ENCODE results near the gene OAF.

Gene OAF

DNA sequence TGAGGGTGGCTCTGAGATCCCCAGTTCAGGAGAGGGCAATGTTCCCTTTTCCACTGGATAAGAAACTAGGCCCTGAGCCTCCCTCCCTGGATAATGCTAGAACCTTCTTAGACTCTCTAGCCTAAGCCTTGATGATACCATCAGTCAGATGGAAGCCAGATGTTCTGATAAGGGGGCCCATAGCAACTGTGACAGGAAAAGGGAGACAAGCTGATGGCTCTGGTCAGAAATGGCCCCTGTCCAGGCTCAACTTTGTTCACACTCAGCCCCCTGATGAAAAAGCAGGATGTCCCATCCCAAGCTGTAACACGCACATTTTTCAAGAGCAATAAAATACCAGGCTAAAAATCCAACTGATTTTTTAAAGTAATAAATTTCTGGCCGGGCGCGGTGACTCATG is 7.2 kb upstream of the OAF start:
- DNase-seq (ENCODE audit: low read depth) = no peak

DNA sequence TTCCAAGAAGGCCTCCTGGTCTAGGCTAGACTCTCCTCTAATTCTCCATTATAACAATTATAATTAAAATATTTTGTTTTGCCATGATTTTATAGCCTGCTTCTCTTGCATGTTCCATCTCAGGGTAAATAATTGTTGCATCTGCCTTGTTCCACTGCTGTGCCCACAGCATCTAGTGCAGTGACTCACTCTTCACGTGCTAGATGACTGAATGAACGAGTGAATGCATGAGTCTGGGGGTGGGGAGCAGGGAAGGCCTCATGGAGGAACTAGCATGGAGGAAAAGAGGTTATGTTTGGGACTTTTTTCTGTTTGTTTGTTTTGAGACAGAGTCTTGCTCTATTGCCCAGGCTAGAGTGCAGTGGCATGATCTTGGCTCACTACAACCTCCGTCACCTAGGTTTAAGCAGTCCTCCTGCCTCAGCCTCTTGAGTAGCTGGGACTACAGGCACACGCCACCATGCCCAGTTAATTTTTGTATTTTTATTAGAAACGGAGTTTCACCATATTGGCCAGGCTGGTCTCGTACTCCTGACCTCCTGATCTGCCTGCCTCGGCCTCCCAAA is 5.2 kb upstream of the OAF start:
- no peak for DNase-seq (ENCODE audit: low read depth)

DNA sequence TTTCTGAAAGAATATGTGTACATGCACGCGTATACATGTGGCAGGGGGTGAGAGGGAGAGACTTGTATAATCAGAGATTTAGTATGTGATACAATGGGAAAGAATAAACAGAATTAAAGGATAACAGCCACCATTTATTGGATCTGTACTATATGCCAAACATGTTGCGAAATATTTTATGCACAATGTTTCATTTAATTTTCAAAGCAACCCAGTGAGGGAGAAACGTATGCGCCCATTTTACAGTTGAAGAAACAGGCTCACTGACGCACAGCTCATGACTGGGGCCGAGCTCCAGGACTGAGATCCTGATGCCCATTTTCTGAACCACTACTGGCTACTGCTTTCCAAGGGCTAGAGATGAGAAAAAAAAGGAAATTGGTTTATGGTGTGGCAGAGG is 3.3 kb upstream of the OAF start:
- DNase-seq (ENCODE audit: low read depth) = no peak

DNA sequence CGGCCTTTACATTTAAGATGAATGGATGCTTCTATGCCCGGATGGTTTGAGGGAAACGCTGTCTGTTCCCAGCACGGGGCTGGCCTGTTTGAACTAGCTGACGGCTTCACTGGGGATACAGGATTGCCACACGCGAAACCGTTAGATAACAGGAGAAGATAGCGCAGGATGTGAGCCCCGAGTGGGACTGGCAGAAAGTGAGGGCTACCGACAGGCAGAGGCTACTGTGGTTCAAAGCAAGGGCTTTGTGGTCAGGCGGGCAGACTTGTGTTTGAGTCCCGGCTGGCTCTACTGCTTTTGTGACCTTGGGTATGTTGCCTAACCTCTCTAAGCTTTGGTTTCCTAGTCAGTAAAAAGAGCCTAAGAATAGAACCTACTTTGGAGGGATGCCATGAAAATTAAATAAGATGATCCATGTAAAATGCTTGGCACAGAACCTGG is 2.8 kb upstream of the OAF start:
- no peak for DNase-seq (ENCODE audit: low read depth)

DNA sequence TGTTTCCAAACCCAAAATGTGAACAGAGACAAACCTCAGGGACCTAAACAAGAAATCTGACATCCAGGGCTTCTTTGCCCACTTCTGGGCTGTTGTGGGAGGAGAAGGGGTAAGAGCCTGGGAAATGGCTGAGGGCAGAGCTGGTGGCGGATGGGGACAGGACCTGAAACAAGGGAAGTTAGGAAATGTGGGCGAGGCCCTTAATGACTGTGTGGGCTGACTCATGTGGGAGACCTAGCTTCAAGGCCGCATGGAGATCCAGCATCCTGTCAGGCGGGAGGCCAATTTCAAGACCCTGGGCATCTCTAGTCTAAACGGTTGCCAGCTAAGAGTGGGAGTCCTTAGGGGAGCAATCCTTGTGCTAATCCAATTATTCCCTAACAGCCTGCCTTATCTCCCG is 2.1 kb upstream of the OAF start:
- no peak for DNase-seq (ENCODE audit: low read depth)

DNA sequence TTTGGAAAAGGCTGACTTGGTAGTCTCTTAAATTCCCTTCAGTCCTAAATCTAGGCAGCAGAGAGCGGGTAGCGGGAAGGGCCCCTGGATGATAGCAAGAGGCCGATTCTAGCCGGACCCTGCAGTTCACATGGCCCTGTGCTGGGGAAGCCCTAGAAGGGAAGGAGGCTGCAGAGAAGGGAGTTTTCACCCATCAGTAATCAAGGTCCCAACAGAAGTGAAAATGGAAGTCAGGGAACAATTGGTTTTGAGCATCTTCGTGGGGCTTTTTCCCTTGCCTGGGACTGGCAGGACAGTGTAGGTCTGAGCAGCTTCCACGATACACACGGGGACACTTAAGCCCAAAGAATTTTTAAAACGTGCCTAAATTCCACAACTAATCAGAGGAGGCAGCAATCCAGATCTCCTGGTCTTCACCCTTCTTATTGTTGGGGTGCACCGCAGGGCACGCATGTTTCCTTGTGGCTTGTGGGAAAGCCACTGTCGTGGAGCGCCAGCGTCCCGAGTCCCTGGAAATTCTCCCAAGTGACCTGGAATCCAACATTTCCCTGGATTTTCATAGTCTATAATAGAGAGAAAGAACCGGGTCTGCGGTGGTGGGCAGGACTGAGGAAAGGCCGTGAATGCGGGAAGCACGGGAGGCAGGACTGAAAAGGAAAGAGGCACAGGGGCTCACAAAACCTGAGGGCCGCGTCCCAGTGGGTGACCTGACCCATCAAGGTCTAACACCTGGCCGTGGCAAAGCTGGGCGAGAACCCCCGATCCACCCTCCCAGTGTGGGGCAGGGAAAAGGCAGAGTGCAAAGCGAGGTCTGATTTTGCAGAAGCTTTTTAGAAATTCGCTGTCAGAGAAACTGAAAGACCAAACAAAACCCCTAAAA is 846 bp upstream of the OAF start:
- no peak for DNase-seq (ENCODE audit: low read depth)

DNA sequence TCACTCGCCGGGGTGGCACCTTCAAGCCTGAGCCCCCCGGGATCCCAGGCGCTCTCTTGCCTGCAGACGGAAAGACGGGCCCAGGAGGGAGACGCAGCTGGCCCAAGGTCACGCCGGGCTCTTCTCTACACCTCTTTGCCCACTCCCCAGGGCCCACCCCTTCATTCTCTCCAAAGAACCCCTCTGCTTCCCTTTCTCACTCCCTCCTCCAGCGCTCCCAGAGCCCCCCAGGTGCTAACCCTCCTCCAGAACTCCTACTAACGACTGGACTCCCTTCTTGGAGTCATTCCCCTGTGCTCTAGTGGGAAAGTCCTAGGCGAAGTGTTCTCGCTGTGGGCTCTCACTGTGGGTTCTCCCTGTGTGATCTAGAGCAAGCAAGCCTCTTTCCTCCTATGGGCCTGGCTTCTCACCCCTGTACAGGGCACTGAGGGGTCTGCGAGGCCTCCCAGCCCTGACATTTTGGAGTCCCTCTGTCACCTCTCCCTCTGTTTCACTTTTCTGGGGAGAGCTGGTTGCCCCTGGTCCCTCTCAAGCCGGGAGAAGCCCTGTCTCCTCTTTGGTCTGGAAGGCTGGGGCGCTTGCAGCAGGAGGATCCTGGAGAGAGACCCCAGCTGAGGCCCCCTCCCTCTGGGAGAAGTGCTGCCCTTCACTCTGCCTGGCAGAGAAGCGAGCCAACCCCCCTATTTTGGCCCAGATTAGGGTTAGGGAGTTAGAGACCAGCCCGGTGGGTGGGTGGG is 858 bp downstream of the OAF start:
- no peak for DNase-seq (ENCODE audit: low read depth)

DNA sequence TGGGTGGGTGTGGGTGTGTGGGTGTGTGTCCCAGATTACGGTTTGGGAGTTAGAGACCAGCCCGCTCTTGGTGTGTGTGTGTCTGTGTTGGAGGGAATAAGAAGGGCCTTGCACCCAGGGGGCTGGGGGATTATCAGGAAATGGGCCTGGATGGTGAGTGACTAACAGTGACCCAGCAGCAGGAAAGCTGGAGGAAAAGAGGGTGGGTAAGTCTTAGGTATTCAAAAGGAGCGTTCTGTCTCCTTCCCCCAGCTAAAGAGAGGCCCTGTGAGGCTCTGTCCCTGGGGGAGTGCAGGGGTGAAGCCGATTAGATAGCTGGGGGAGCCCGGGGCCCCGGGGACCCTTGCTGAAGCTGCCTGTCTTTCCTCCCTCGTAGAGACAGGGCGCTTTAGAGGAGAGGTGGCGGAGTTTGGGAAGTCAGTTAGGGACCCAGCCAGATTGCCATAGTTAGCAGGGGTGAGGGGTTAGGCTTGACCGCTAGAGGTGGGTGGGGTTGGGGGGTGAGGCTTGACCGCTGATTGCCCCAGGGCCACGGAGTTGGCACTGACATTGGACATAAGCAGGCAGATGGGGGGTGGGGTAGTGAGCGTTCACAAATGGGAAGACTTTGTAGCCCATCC is 1.5 kb downstream of the OAF start:
- no peak for DNase-seq (ENCODE audit: low read depth)

DNA sequence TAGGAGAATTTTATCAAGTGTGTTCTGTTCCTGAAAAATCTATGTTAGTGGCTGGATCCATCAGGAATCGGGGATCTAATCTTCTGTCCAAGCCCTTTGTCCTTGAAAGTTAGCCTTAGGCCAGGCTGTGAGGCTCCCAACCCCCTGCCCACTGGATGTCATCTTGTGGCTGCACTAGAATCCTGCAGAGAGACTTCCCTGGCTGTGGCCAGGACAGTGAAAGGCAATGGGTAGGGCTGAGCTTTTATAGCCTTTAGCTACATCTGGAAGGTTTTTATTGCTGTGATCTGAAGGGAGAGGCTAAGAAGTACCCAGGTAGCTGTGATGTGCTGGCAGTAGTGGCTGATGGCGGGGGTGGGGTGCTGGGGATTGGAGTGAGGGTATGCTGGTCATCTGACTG is 2.1 kb downstream of the OAF start:
- DNase-seq (ENCODE audit: low read depth) = no peak

DNA sequence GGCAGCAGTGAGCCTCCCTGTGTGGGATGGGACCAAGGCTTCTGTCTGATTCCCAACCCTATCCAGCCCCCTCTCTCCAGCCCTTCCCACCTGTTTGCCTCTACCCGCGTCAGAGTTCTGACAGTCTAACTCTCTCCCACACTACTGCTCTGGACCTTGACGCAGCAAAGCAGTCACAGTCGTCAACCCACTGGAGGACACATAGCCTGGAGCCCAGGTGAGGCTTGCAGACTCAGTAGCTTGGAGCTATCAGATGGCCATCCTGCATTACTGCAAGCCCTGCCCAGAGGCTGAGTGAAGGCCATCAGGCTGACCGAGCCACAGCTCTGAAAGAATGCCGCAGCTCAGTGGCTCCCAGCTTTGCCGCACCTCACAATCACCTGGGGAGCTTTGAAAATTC is 3.7 kb downstream of the OAF start:
- DNase-seq (ENCODE audit: low read depth) = no peak

DNA sequence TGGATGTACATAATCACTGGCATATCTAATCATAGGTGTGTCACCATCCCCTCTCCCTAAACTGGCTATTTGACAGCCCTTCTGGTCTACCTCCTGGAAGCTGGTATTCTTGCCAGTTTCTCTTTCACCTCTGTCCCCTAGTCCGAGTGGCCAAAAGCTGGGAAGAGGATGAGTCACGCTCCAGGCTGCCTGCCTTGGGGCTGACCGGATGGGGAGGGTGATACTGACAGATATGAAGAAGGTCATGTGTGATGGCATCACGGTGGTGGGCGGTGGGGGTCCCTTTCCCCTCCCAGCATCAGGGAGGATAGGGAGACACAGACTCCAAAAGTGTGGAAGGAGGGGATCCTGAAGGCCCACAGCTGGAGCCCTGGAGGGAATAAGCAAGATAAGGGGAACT is 4.8 kb downstream of the OAF start:
- no peak for DNase-seq (ENCODE audit: low read depth)

DNA sequence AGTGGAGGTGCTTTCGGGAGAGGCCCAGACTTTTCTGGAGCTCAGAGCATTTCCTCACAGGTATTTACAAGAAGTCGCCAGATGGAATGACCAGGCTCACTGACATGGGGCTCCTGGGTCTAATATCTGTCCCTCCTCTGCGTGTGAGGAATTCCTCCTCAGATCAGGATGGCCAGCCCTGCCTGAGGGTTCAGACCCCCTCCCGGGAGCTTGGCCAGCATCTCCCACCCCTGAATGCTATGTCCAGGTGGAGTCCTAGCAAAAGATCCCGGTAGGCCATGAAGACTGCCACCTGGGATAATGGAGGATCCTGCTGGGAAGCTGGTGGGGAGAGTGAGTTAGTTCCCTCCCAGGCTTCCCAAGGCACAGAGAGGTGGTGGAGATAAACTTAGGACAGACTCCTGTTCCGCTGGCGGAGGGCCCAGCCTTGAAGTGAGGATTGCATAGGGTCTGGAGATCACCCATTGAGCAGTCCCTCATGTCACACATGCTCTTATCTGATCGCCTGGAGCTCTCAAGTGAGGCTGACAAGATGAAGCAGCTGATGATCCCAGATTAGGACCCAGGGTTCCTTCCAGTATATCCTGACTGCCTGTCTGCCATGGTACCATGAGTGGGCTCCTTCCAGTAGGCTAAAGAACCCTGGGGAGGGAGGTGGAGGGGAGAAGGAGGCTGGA is 5.7 kb downstream of the OAF start:
- no peak for DNase-seq (ENCODE audit: low read depth)

DNA sequence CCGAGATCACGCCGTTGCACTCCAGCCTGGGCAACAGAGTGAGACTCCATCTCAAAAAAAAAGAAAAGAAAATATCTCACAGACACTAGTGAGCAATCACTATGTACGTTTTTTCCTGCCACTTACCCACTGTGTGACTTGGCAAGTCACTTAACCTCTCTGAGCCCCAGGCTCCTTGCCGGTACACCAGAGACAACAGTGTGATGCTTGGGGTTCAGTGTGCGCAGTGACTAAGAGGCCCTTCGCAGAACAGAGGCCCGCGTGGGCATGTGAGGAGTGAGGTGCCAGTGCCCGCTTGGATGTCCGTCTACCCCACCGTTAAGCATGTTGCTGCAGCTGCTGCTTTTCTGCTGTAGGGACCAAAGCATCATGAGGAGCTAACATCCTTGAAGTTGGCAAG is 6.7 kb downstream of the OAF start:
- no peak for DNase-seq (ENCODE audit: low read depth)

DNA sequence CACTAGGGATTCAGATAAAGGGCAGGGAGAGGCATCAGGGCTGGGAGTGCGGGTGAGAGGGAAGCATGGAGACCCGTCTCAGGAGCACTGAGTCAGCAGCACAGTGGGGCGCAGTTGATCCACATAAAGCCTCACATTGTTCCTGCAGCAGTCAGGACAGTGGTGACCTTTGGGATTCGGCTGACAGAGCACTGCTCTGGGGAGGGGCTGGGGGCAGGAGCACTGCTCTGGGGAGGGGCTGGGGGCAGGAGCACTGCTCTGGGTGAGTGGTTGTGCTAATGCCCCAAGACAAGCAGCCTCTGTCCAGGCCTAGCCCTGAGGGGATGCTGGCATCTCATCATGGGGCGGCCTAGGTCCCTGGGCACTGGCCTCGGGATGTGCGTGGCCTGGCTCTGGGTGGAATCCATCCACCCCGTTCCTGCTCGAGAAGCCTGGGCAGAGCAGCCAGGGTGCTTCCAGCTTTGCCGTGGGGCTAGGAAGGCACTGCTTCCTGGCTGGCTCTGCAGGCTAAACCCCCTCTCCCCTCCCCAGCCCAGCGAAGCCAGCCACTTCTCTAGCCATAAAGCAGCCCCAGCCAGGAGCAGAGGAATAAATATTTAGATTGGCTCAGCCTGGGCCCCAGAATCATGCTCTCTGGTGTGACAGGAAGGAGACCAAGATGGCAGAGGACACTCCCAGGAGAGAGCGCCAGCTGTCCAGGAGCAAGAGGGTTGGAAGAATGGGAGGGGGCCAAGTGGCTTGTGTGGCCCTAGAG is 7.3 kb downstream of the OAF start:
- no peak for DNase-seq (ENCODE audit: low read depth)

DNA sequence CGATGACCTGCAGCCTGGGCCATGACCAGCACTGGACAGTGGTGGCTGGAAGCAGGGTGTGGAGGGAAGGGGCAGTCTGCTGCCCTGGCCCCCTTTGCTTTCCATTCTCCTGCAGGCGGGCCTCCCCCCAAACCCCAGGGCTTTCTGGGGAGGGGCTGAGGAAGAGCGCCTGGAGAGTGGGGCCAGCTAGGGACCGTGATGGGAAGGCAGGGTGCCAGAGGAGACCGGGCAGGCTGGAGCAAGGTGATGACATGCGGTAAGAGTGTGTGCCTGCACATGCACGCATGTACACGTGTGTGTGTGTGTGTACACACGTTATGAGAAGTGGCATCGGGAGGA is 7.8 kb downstream of the OAF start:
- no peak for DNase-seq (ENCODE audit: low read depth)

DNA sequence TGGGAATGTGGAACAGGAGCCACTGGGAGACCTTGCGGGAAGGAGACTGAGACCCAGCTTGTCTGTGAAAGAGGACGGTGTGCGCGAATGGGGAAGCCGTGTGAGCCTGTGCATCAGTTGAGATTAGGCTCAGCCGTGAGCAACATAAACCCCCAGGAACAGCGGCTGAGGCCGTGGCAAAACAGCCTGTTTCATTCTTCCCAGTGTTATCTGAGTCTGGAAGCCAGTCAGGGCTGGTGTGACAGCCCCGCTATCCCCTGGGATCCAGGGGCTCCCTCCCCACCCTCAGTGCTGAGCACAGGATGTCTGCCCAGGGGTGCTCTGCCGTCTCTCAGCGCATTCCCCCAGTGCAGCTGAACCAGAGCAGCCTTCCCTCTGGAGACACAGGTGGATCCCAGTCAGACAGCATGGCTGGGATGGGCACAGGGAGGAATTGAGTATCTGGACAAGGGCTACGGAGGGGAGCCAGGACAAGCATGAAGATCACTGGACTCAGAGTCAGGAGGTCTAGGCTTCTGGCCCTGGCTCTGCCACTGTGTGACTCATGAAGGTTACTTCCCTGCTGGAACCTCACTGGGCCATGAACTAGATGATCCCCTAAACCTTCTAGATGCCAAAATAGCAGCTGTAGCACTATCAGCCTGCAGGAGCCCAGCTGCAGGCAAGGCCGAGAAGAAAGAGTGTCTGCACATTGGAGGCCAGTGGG is 8.6 kb downstream of the OAF start:
- DNase-seq (ENCODE audit: low read depth) = no peak

DNA sequence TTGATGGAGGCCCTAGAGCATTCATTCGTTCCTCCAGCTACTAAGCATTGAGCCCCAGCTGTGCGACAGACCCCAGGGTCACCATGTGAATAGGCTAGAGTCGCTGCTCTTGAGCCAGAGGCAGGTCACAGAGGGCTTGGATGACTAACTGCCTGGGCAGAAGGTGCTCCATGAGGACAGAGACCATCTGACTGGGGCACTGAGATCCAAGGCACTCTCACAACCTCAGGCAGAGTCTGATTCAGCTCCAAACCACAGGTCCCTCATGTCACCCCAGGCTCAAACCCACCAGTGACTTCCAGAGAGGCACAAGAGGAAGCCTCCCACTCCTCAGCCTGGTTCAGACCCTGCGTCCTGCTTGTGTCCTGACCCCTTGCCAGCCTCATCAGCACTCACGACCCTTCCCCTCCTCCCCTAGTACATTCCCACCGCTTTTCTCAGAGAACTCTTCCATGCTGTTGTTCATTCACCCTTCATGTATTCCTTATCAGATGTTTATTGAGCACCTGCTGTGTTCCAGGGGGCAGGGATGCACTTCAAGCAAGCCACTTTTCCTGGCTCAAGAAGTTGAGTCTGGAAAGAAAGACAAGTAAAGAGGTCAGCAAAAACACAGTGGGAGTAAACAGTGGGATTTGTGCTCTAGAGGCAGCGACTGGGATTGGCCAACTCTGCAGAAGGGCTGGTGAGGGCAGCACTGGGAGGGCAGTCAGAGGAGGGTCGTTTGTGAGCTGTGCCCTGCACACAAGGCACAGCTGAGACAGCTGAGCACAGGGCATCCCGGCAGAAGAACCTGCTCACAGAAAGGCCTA is 9.3 kb downstream of the OAF start:
- no peak for DNase-seq (ENCODE audit: low read depth)

DNA sequence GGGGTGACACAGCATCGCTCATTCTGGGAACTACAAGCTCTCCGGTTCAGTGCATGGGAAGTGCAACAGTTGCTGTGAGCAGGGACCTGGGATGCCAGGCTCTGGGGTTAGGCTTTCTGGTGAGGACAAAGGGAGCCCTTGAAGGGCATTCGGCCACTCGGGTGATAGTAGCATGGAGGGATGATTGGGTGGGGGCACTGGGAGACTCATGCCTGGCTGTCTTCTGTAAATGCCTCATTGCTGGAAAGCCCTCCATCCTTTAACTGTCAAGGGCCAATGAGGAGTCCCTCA is 9.9 kb downstream of the OAF start:
- no peak for DNase-seq (ENCODE audit: low read depth)

DNA sequence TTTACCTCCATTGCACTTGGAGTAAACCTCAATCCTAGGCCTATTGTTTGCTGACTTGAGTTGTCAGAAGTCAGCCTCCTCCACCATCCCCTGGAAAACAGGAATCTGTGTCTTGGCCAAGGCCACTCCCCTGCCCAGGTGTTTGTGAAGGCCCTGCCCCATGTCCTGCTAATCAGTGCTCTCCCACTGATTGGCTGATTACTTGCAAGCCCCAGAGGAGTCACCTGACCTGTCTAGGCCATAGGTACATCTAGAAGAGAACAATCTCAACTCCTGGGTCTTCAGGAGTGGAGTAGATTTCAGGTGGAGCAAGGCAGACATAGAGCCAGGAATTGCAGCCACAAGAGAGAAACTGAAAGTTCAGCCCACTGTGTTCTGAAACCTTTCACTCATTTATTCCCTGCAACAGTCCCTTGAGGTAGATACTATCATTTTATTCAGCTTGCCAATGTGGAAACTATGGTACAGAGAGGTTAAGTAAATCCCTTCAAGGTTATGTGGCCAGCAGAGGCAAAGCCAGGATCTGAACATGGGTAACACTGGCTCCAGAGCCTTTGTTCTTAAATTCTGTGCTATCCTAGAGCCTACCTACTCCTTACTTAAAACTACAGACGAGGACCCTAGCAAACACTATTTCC is 10.4 kb downstream of the OAF start:
- no peak for DNase-seq (ENCODE audit: low read depth)

DNA sequence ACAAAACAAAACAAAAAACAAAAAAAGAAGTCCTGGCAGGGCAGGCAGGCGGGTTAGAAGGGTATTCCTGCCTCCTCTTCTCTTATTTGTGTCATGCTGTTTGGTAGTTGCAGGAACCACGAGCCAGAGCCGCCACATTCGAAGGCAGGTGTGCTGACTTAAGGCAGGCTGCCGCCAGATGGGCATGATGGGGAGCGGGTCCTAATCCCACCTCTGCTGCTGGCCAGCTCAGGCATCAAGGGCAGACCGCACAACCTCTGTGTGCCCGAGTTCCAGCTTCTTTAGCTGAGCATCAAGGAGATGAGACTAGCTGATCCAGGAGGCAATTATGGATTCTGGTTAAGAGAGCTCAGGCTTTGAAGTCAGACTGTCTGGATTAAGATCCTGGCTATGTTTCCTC is 12.1 kb downstream of the OAF start:
- DNase-seq (ENCODE audit: low read depth) = no peak

All from stimulated activated CD8-positive, alpha-beta memory T cell treated with anti-CD3 and anti-CD28 coated beads, Interleukin-4, amount 100 ng/mL, for 24 hours (primary cell).